Esophagus muscularis mucosa (tissue), 4 donors: Measurements from ENCODE around the gene KCNMB2. TPM values are rescaled to one million over a fixed set of nuclear protein-coding genes. Genes with fewer than 3 reads are reported as not detected.

ENCODE experiments used
- DNase-seq: peaks from one replicate; pipeline ENCODE4 v3.0.0-alpha.2; 2017; ENCODE audit errors: extremely low spot score
- H3K27ac ChIP-seq, 4 donors: fragments of 200-600 bp; sonication (generic); replicated peaks in 1 of 4; 1 replicate in 3 of 4; 2 replicates in 1 of 4; pipeline ENCODE4 v1.5.1; 2016 to 2019; ENCODE audit warnings: mild to moderate bottlenecking in 1 of 4
- H3K27me3 ChIP-seq, 4 donors: fragments of 200-600 bp; sonication (generic); one replicate each; pipeline versions ENCODE4 v1.5.1 to v1.6.0; 2016 to 2019
- H3K36me3 ChIP-seq, 4 donors: fragments of 200-600 bp; sonication (generic); one replicate each; pipeline ENCODE4 v1.5.1; 2016 to 2019
- H3K4me1 ChIP-seq, 4 donors: fragments of 200-600 bp; sonication (generic); one replicate each; pipeline ENCODE4 v1.5.1; 2016 to 2019
- H3K4me3 ChIP-seq, 4 donors: fragments of 200-600 bp; sonication (generic); 1 replicate in 2 of 4; 2 replicates in 2 of 4; pipeline ENCODE4 v1.5.1; 2016 to 2019; ENCODE audit warnings: mild to moderate bottlenecking in 4 of 4, moderate library complexity in 1 of 4
- H3K9me3 ChIP-seq, 4 donors: fragments of 200-600 bp; sonication (generic); 1 replicate in 3 of 4; 2 replicates in 1 of 4; pipeline ENCODE4 v1.5.1; 2016 to 2019
- CTCF ChIP-seq, 3 experiments: fragments of 200-600 bp in 2 of 3; fragments of 450-650 bp in 1 of 3; sonication (generic) in 2 of 3; IDR thresholded peaks; one replicate each; pipeline ENCODE4 v1.5.1; 2017 to 2019; ENCODE audit warnings: antibody characterized with exemption in 3 of 3, mild to moderate bottlenecking in 2 of 3, moderate library complexity in 1 of 3
- EP300 ChIP-seq: sonication (generic); formaldehyde crosslinking; IDR thresholded peaks from one replicate; pipeline ENCODE4 v1.6.1; 2017; ENCODE audit warnings: antibody characterized with exemption
- POLR2A ChIP-seq: fragments of 450-650 bp; IDR thresholded peaks from one replicate; pipeline ENCODE4 v1.6.1; 2017; ENCODE audit warnings: antibody characterized with exemption, moderate library complexity, mild to moderate bottlenecking, low read depth
- POLR2AphosphoS5 ChIP-seq, 2 donors: sonication (generic); formaldehyde crosslinking; IDR thresholded peaks; one replicate each; pipeline ENCODE4 v1.6.1; 2017; ENCODE audit warnings: antibody characterized with exemption in 2 of 2
- WGBS: methylation state at CpG from one replicate; pipeline ENCODE4 v1.1.5; 2018; 5-methylcytosine and 5-hydroxymethylcytosine counted together
- intact Hi-C: fragments of 100-400 bp; cut with DNase I; formaldehyde crosslinking; loops from one replicate; pipeline ENCODE4 v1.15.1; 2023
- total RNA-seq, 4 donors: library from RNA; depleted of rRNA; stranded (reverse); fragments of >200 nt; gene quantifications; one replicate each; pipeline versions ENCODE4 v1.1.0 to v1.2.1, GENCODE V29; 2016

KCNMB2 gene
- total RNA-seq, 4 donors from 2014 or later: 0.17 to 0.40 TPM; not detected in 2

DNA sequence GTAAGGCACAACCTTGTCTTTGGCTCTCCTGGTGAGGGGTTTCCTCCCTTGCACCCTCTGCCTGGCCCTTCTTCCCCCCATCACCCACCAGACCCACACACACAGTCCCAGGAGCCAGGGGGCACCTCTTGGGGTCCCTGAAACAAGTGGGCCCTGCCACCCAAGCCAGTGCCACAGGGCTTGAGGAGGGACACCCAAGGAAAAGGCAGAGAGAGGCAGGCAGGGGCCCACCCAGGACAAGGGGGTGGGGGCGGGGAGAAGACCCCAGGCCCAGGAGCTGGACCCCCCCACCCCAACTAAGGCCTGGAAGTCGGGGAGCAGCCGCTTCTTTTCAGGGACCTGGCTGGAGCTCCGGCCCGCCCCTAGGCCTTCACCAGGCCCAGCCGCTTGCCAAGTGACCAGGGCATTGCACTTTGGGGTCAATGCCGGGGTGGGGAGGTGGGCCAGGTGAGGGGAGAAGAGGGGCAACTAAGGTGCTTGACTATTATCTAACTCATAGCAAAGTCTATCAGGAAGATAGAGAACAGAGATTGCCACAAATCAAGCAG is 88.9 kb downstream of the KCNMB2 start:
- intact Hi-C loops: no loop called here
- Histone ChIP-seq H3K4me1 (no peaks in the 10 kb centered on the region), H3K27me3 (no peaks in the 10 kb centered on the region), H3K9me3 (no peaks in the 10 kb centered on the region), H3K36me3 (no peaks in the 10 kb centered on the region), H3K4me3 (no peak overlapping the region), H3K27ac (no peak overlapping the region)
- TF ChIP-seq POLR2AphosphoS5 (IDR thresholded peaks at IDR 0.05): no peak
- no peak for TF ChIP-seq CTCF (IDR thresholded peaks at IDR 0.05)
- TF ChIP-seq EP300: no peak
- no peak for TF ChIP-seq POLR2A
- WGBS: 100% methylated on average over 1 of the region's 7 CpGs
- no peak for DNase-seq

- no peaks in the 10 kb centered on the region for H3K4me1 ChIP-seq
- TF ChIP-seq POLR2AphosphoS5 (IDR thresholded peaks at IDR 0.05): no peak
- no peak for TF ChIP-seq CTCF (IDR thresholded peaks at IDR 0.05)
- no peak for TF ChIP-seq POLR2A
- no peak for TF ChIP-seq EP300
- no peaks in the 10 kb centered on the region for H3K9me3 ChIP-seq
- no peak overlapping the region for H3K27ac ChIP-seq
- H3K36me3 ChIP-seq: no peaks in the 10 kb centered on the region
- H3K27me3 ChIP-seq: no peaks in the 10 kb centered on the region
- DNase-seq: no peak
- no peak overlapping the region for H3K4me3 ChIP-seq
- intact Hi-C loops: no loop called here
Observed at GRCh38 chr3:178628037-178628436, 91.8 kb downstream of the KCNMB2 start.

- no peak for TF ChIP-seq CTCF (IDR thresholded peaks at IDR 0.05)
- 100% methylated on average over 2 of the region's 2 CpGs for WGBS
- Histone ChIP-seq H3K36me3 (no peaks in the 10 kb centered on the region), H3K4me3 (no peak overlapping the region), H3K27me3 (no peaks in the 10 kb centered on the region), H3K4me1 (no peaks in the 10 kb centered on the region), H3K27ac (no peak overlapping the region), H3K9me3 (no peaks in the 10 kb centered on the region)
- intact Hi-C loops: no loop called here
- DNase-seq: no peak
Observed at GRCh38 chr3:178629430-178630178, 93.4 kb downstream of the KCNMB2 start.

DNA sequence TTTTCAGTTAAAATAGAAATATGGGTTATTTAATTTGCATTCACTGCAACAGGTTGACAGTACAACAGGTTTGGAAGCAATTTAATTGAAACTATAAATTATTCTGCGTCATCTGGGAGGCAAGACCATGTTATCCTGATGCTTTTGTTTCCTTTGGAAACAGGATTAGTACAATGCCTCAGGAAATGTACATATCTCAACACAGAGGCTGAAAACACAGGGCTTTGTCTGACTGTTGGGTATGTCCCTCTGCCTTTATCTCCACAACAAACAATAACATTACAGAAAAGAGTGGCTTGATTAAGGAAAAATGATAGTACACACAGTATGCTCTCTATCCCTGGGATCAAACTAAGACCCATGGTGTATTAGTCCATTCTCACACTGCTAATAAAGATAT is 95.7 kb downstream of the KCNMB2 start:
- H3K27me3 ChIP-seq: no peaks in the 10 kb centered on the region
- H3K36me3 ChIP-seq: no peaks in the 10 kb centered on the region
- no peak for DNase-seq
- no peaks in the 10 kb centered on the region for H3K4me1 ChIP-seq
- WGBS: 82% methylated on average over 1 of the region's 1 CpG
- no peaks in the 10 kb centered on the region for H3K9me3 ChIP-seq
- no peak overlapping the region for H3K4me3 ChIP-seq
- no peak overlapping the region for H3K27ac ChIP-seq
- TF ChIP-seq EP300: no peak
- TF ChIP-seq CTCF (IDR thresholded peaks at IDR 0.05): no peak
- TF ChIP-seq POLR2AphosphoS5 (IDR thresholded peaks at IDR 0.05): no peak
- TF ChIP-seq POLR2A: no peak
- intact Hi-C loops: no loop called here

- Histone ChIP-seq H3K27me3 (no peaks in the 10 kb centered on the region), H3K9me3 (no peaks in the 10 kb centered on the region), H3K27ac (no peak overlapping the region), H3K4me3 (no peak overlapping the region), H3K4me1 (no peaks in the 10 kb centered on the region), H3K36me3 (no peaks in the 10 kb centered on the region)
- TF ChIP-seq EP300 (no peak), POLR2AphosphoS5 (IDR thresholded peaks at IDR 0.05) (no peak), POLR2A (no peak), CTCF (IDR thresholded peaks at IDR 0.05) (no peak)
- intact Hi-C loops: no loop called here
- no peak for DNase-seq
- WGBS: 0% methylated on average over 1 of the region's 1 CpG
Observed at GRCh38 chr3:178634975-178635374, 98.7 kb downstream of the KCNMB2 start.
